ENCODE data around the gene UVRAG.

The UVRAG gene

GRCh38 chr11:76177250-76177686 is 362.3 kb downstream of the UVRAG start:
- no peak for DNase-seq (ENCODE audit: extremely low read depth in 1 of 2, low read depth in 1 of 2)

DNA sequence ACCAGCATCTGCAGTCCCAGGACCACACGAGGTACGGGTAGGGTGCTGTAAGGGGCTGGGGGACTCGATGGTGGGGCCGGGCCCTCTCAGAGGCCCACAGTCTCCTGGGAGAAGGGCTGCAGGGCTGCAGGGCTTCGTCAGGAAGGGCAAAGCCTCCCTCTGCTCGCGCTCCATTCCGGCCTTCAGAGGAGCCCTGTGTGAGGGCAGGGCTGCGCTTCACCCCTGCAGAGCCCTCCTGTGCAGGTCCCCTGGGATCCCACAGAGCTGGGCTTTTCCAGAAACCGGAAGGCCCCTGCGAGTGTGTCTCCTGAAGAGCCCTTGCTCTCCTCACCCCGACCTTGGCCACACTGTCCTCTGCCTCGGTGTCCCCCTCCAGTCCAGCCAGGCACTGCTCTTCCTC is 364.1 kb downstream of the UVRAG start:
- no peak for DNase-seq (ENCODE audit: extremely low read depth in 1 of 2, low read depth in 1 of 2)

GRCh38 chr11:76181371-76181770 is 366.4 kb downstream of the UVRAG start:
- no peak for DNase-seq (ENCODE audit: extremely low read depth in 1 of 2, low read depth in 1 of 2)

- no peak for DNase-seq (ENCODE audit: extremely low read depth in 1 of 2, low read depth in 1 of 2)
Observed at GRCh38 chr11:76184551-76184993, 369.6 kb downstream of the UVRAG start.

DNA sequence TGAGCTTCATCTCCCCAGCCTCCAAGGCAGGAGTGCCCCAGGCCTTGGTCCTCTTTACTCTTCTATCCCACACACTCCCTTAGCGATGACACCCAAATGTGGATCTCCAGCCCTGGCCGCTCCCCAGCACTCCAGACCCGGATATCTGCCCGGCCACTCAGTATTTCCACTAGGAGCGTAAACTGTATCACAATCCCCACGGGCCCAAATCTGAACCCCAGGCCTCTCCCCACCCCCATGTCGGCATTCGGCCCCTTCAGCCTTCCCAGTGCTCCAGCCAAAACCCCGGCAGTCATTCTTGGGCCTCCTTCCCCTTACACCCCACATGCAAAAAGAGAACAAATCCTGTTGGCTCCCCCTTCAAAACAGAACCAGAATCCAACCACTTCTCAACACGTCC is 370.5 kb downstream of the UVRAG start:
- DNase-seq (ENCODE audit: extremely low read depth in 1 of 2, low read depth in 1 of 2), result no peak

DNA sequence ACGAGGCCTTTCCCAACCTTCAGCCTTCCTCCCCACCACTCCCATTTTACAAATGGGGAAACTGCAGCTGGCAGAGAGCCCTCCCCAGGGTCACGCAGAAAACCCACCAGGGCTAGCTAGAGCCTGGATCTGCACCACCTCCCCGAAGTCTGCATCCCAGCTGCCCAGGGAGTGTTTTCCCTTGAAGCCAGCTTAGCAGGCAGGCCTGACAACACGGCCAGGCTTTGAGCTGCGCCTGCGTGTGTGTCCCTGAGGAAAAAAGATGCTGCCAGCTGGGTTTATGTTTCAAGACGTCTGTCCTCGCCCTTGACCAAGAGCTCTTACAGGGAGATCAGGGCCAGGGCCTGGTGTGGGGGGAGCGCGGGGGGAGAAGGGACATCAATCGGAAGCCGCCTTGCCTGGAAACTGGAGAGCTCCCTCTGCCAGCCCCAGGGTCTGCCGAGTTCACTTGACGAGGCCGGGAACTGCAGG is 371.0 kb downstream of the UVRAG start:
- no peak for DNase-seq (ENCODE audit: extremely low read depth in 1 of 2, low read depth in 1 of 2)

- DNase-seq (ENCODE audit: extremely low read depth in 1 of 2, low read depth in 1 of 2), result no peak
Observed at GRCh38 chr11:76186776-76187279, 371.8 kb downstream of the UVRAG start.

DNA sequence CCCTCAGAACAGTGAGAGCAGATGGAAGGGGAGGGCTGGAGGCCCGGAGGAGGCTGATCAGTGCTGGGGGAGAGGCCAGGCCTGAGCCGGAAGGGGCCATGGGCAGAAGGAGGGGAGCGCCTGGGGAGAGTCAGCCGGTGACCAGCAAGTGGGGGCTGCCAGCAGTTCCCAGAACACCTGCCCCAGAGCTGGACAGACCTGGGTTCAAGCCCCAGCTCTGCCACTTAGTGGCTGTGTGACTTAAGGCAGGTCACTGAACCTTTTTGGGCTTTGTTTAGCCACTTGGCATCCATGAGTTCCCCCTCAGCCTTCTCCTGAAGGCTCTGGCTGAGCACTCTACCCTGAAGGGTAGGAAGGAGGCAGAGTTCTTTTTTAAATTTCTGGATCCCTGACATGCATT is 373.9 kb downstream of the UVRAG start:
- no peak for DNase-seq (ENCODE audit: extremely low read depth in 1 of 2, low read depth in 1 of 2)

DNA sequence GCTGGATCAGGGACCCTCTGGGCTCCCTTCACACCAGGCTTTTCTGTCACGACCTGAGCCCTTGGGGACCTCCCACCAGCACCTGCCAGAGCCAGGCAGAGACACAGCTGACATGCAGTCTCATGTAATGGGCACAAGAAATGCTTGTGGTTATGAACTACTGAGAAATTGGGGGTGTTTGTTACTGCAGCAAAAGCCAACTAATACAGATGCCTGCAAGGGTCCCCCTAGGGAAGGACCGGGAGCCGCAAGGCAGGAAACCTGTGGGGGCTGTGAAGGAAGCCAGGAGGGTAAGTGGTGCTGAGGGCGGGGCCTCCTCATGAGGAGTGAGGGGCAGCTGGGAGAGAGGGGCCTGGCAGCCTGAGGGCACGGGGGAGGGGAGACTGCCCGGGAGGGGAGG is 374.7 kb downstream of the UVRAG start:
- DNase-seq (ENCODE audit: extremely low read depth in 1 of 2, low read depth in 1 of 2), result no peak

DNA sequence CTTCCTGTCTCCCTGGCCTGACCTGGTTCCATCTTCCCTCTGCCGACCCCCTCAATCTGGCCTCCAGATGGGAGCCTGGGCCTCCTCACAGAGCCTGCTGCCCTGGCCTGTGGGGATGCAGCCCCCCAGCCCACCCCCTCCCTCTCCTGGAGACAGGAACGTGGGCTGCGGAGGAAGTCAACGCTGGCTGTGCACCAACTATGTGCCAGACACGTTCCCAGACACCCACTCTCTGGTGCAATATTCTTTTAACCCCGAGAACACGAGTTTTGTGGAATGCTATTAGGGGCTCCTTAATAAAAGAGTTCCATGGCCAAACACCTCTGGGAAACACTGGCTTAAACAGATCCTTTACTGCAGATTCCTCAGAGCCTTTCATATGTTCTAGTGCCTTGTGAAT is 375.4 kb downstream of the UVRAG start:
- no peak for DNase-seq (ENCODE audit: extremely low read depth in 1 of 2, low read depth in 1 of 2)
